ENCODE data around the gene TPRG1L.
"Not testable (repeated sequence)": the region's sequence is repeated elsewhere in the genome, so short reads cannot be mapped to it uniquely, and the experiment has no call there.

Gene TPRG1L

DNA sequence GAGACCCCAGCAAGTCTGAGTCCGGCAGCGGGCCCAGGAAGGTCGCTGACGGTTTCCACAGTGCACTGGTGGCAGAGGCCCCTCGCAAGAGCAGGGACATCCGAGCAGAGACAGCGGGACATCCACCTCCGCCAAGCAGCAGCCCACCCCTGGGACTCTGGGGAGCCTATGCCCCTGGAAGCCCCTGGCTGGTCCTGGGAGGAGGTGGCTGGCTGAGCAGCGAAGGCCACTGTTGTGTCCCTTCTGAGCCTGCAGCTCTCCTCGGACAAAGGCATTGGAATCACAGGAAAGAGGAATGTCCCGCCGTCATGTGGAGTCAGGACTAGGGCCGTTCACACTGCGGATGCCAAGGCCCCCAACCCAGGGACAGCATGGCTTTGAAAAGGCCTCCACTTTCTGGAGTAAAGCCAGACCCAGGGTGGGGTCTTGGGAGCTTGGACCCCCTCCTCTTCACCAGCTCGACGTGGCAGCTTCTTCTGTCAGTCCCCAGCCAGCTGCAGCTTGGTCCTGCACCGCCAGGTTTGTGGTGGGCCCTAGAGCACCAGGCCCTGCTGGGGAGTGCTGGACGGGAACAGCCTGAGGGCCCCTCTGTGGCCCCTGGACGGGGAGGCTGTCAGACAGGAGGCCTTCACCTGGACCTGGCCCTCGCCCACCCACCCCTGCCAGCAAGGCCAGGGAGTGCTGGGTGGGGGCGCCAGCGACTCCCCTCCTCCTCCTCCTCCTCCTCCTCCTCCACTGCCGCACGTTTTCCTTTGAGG, 14.9 kb upstream of the TPRG1L start:
- DNase-seq, result no peak

DNA sequence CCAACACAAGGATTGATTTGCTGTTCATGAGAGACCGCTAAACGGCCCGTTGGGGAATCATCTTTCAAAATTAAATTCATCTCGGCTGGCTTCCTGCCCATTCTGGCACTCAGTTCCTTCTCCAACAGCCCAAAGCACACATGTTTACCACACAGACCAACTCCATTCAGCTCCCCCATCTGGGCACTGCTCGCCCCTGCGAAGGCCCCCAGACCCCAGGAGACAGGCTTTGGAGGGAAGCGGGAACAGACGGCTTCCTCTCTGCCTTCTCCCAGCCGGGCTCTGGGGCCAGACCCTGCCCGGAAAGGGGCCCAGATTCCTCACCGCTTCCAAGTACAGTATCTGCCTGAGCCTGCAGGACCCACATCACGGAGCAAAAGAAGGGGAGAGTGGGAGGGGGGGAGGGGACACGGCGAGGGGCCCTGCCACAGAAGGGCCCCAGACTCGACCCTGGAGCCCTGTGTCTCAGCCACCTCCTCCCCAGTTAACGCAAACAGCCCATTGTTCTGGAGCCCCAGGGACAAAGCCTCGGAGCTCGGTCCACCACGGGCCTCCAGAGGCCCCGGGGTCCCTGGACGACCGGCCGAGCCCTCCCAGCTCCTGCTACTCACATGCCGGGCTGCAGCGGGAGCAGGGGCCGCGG, 14.2 kb upstream of the TPRG1L start:
- DNase-seq, result peak; percentile 71

DNA sequence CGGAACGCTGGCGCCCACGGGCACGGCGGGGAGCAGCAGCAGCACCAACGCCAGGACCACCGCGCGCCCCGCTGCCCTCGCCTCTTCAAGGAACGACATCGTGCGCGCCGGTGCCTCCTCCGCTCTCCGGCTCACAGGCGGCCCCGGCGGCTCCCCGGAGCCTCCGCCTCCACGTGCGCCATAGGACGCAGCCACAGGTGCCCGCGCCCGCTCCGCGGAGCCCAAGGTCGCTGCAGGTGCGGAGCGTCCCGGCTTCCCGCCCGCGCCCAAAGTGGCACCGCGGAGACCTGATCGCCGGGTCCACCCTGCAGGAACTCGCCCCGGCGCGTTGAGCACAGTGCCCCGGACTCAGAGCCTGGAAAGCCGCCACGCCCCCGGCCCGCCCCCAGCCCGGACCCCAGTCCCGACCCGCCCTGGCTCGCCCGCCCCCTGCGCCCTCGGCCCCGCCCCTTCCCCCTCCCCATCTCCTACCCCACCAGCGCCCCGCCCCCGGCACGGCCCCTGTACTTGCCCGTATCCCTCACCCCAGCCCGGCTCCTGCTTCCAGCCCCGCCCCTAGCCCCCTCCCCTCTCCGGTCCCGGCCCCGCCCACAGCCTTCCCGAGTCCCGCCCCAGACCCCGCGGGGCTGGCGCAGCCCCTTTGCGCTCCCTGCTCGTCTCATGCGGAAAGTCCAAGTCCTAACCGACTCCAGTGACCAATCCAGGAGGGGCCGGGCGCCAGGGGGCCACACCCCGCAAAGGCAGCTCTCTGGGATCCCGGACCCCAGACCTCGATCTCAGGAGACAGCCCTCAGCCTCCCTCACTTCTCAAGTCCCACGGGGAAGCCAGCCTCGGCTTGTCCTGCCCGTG, 13.4 kb upstream of the TPRG1L start, which contains the start of gene MEGF6:
TSS of gene MEGF6 (minus strand) at position 339 of the 850 bp plus-strand sequence. CDS start at position 99, 240 bp downstream.
- peak; percentile 87 for DNase-seq

DNA sequence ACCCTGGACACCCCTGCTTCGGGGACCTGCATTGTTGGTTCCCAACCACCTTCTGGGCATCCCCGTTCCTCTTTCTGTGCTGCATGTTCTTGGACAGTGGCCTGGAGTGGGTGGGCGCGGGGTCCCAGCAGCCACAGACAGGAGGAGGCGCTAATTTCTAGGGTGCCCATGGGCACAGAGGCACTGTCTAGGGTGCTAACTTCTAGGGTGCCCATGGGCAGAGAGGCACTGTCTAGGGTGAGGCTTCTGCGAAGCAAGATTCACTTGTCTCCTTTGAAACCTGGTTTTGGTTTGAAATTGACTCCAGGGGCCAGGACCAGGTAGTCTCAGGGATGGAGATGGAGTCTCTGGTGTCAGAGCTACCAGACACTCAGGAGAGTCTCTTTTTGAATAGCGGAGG, 12.7 kb upstream of the TPRG1L start:
- DNase-seq, result no peak

DNA sequence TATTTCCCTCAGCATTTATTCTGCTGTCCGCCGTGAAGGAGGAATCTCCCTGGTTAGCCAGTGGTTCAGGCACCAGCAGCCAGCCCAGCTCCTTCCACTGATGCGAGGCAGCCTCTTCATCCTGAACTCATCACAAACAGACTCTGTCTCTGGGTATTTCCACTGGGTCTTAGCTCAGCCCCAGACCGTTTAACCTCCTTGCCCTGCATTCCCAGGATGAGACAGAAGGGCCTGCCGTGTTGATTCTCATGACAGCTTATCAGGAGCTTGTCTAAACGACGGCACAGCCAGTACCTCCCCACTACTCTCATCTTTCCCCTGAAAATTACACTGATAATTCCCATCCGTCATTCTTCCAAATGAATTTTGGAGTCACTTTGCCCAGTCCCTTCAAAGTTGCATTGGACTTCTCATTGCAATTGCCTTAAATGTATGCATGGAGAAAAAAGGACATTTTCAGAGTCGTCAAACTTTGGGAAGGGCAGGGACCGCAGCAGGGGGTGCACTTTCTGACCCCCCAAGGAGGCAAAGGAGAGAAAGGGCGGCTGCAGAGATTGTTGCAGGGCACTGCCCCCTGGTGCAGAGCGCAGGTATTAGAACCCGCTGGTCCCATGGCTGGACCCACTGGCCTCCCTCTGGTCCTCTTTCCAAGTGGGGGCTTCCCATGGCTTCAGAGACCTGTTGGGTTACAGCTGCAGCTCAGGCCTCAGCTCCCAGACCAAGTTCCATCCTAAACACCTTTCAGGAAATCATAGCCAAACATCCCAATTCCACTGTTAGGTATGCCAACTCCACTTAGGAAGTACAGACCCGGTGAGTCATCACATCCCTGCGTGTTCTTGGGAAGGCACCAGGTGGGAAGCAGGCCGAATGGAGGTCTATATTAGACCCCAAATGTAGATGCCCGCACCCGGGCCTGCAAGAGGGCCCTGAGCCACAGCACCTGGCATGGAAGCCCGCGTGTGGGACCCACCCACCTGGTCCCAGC, 9.8 kb upstream of the TPRG1L start:
- DNase-seq, result no peak

DNA sequence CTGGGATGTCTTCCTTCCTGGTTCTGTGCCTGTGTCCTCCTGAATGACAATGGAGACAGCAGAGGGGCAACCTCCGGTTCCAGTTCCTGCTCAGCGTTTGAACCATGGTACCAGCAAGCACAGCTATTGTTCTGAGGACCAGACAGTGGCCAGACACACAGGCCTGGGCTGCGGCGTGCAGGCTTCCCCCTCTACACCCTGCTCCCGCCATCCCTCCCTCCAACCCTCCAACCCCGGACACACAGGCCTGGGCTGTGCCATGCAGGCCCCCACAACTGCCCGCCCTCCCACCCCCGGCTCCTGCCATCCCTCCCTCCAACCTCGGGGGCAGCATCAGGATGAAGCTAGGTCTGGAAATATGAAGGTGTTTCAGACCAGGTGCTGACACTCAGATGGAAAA, 8.0 kb upstream of the TPRG1L start:
- DNase-seq, result no peak

DNA sequence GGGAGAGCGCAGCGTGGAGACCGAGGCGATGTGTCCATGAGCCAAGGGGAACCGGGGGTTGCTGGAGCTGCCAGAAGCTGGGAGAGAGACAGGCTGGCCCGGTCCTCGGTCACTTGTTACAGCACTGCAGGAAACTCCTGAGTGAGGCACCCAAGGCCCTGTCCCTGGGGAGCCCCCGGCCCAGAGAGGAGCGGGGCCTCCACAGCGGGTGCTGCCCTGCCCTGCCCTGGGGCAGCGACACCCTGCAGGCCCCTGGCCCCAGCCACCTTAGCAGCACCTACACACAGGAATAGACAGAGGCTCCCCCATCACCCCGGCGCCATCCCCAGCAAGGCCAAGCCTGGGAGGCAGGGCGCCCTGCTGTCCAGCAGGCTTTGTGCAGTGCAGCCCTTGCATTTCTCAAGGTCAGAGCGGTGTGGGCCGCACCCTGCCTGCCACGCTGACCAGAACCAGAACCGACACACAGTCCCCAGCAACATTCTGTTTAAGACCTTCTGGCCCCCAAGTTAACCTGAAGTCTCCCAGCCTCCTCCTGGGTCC, 6.9 kb upstream of the TPRG1L start:
- no peak for DNase-seq

DNA sequence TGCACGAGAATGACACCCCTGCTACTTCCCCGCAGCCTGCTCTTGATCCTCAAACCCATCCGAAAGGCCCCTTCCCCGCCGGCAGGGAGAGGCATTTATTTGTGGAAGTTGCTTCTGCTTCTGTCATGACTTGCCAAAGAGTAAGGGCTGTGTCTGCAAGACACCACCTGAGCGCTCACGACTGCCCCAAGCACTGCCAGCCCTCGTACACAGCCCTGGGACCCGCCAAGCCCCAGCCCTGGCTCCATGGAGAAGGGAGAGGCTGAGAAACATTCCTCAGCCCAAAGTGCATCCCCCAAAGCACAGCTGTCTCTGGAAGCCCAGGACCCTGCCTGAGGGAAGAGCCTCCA, 6.3 kb upstream of the TPRG1L start:
- DNase-seq, result no peak

DNA sequence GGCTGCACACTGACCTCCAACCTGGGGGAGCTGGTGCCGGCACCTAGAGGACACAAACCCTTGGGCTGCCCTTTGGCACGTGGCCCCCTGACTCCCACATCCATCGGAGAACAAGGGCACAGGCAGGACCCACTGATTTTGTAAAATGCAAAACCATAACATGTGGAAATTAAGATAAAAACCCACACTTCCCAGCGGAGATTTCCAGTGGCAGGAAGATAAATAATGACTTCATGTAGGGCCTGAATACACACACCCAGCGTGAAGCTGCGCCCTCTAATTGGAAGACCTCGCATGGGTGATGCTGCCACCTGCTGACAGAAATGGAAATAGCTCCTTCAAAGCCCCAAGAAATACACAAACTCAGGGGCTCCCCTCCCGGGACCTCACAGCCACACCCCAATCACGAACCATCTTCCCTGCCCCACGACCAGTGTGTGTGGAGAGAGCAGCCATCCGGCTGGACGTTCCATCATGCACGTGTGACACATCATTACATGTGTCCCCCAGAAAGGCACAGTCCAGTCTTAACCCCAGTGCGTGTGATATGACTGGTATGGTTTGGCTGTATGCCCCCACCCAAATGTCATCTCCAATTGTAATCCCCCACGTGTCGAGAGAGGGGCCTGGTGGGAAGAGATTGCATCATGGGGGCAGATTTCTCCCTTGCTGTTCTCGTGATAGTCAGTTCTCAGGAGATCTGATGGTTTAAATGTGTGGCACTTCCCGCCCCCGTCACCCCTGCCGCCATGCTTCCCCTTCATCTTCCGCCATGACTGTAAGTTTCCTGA, 5.7 kb upstream of the TPRG1L start:
- DNase-seq, result peak; percentile 87

DNA sequence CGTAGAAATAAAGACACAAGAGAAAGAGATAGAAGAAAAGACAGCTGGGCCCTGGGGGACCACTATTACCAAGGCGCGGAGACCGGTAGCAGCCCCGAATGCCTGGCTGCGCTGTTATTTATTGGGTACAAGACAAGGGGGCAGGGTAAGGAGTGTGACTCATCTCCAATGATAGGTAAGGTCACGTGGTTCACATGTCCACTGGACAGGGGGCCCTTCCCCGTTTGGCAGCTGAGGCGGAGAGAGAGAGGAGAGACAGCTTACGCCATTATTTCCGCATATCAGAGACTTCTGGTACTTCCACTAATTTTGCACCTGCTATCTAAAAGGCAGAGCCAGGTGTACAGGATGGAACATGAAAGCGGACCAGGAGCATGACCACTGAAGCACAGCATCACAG, 4.1 kb upstream of the TPRG1L start:
- no peak for DNase-seq

DNA sequence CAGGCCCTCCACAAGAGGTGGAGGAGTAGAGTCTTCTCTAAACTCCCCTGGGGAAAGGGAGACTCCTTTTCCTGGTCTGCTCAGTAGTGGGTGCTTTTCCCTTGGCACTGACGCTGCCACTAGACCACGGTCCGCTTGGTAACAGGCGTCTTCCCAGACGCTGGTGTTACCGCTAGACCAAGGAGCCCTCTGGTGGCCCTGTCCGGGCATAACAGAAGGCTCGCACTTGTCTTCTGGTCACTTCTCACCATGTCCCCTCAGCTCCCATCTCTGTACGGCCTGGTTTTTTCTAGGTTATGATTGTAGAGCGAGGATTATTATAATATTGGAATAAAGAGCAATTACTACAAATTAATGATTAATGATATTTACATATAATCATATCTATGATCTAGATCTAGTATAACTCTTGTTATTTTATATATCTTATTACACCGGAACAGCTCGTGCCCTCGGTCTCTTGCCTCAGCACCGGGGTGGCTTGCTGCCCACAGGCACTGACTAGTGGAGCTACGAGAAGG, 3.6 kb upstream of the TPRG1L start:
- peak; percentile 69 for DNase-seq

DNA sequence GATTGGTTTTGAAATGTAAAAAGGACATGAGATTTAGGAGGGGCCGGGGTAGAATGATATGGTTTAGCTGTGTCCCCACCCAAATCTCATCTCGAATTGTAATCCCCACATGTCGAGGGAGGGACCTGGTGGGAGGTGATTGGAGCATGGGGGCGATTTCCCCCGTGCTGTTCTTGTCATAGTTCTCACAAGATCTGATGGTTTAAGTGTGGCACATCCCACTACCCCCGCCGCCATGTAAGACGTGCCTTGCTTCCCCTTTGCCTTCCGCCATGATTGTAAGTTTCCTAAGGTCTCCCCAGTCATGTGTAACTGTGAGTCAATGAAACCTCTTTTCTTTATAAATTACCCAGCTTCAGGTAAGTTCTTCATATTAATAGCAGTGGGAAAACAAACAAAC, 2.7 kb upstream of the TPRG1L start:
- not testable (repeated sequence) for DNase-seq

DNA sequence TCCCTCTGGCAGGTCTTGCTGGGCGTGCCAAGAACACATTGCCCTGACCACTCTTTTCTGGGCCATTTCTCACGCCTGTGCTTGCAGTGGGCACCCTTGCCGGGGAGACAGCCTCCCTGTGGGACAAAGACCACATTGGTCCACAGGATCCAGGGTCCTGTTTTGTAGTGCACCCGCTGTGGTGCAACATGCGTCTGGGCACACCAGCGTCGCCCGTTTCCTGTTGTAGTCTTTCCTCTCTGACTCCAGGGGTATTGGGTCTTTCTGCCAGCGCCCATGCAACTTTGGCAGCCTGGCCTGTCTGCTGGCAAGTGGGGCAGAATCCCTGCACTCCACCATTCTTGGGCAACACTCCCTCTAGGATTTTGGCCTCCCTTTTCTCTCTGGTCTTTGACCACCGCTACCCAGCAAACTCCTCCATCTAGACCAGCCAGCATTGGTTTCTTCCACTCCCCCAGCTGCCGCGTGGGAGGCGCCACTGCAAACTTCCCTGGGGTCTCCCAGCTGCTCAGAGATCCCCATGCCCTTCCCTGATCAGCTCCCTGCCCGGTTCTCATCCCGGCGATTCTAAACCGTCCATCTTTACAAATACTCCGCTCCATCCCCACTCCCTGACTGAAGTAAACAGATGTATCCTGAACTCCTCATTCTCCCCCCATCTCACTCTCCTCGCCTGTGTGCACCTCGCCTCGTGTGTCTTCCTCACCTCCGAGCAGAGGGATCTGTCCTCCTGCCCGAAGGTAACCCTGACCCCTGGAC, 1.2 kb upstream of the TPRG1L start:
- no peak for DNase-seq

DNA sequence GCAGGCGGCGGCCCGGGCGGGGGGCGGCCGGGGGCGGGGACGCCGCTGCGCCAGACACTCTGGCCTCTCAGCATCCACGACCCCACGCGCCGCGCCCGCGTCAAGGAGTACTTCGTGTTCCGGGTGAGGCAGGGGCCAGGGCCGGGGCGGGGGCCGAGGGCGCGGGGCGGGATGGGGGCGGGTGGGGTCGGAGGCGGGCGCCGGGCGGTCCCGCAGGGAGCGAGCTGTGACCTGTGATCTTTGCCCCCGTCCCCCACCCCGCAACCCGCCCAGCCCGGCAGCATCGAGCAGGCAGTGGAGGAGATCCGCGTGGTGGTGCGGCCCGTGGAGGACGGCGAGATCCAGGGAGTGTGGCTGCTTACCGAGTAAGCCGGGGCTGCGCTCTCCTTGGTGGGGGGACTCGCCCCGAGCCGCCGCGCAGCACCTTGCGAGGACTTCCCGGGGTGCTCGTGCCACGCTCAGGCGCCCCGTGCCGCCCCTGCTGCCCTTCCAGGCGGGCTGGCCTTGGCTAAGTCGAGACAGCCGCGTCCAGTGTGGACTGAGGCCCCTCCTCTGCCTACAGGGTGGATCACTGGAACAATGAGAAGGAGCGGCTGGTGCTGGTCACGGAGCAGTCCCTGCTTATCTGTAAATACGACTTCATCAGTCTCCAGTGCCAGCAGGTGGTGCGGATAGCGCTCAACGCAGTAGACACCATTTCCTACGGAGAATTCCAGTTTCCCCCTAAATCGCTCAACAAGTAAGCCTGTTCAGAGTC, 514 bp downstream of the TPRG1L start:
- peak; percentile 59 for DNase-seq

DNA sequence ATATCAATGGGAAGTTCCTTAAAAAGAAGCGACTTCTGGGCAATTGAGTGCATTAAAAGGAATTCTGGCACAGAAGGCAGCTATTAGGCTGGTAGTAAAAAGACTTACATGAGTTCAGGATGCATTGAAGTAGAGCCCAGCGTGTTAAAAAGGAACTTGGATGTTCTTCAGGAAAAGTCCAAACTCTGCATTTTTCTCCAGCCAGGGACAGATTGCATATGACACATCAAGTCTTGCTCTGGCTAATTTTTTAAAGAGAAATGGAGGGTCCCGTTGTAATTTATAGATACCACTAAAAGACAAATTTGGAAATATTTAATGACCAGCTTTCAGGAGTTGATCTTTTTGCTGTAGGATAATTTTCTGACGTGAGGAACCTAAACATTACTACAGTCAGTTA, 1.2 kb downstream of the TPRG1L start:
- DNase-seq, result no peak

DNA sequence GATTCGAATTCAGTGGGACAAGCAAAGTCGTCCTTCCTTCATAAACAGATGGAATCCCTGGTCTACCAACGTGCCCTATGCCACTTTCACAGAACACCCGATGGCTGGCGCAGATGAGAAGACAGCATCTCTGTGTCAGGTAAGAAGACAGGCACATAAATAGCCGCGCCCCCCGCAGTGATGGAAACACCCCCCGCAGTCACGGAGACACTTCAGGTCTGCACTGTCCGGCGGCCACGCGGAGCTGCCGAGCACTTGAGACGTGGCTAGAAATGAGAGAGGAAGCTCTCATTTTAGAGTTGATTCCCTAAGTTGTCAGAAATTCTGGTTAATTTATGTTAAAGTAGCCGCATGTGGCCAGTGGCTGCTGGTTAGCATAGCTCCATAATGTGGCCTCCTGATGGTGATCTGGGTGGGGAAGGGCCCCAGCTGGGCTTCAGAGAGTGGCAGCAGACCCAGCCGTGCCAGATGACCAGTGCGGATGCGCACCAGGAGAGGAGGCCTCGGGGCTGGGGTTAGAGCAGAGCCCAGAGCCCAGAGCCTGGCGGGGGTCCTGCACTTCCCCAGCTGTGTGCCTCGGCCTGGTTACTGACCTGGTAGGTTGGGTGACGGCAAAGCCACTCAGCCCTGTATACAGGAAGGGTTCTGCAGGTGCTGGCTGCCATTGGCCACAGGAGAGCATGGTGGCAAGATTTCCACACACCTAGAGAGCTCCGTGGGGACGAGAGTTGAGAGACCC, 2.9 kb downstream of the TPRG1L start:
- no peak for DNase-seq

DNA sequence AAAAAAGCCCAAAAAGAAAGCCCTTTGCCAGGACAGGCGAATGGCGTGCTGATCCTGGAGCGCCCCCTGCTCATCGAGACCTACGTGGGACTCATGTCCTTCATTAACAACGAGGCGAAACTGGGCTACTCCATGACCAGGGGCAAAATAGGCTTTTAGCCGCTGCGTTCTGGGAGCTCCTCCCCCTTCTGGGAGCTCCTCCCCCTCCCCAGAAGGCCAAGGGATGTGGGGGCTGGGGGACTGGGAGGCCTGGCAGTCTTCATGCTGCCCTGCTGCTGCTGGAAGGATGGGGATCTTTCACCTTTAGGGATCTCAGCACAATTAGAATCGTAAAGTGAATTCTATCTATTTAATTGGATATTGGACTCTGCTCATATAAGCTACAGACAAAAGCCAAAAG, 3.6 kb downstream of the TPRG1L start:
- no peak for DNase-seq

DNA sequence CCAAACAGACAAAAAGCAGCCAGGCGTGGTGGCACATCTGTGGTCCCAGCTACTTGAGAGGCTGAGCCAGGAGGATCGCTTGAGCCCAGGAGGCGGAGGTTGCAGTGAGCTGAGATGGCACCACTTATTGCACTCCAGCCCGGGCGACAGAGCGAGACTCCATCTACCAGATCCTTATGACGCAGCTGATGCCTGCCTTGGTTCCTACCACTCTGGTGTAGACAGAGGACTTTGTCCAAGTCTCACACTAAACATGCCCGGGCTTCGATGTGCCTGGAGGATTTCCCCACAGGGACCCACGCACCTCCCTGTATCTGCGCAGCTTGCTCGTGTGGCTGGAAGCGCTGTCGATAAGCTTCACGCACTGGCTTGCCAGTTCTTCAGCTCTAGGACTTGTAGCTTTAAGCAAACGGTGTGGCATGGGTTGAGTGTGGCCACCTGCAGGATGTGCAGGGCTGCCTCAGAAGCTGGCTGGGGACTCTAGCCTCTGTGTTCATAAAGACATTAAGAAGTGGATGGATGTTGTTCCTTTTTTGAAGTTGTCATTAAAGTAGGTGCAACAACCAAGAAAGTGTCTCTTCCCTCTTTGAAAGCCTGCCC, 4.8 kb downstream of the TPRG1L start:
- DNase-seq, result no peak
